Pancreas (tissue), 10 donors: Measurements from ENCODE around the gene TRAF2. TPM values are rescaled to one million over a fixed set of nuclear protein-coding genes. Genes with fewer than 3 reads are reported as not detected.

Source experiments
- ATAC-seq, 4 donors: fragments of 200-7000 bp; cut with Tn5 transposase; one replicate each; pipeline versions ENCODE4 v1.8.0 to v1.9.1; 2020; ENCODE audit warnings: mild to moderate bottlenecking in 4 of 4, moderate library complexity in 4 of 4
- DNase-seq, 6 donors: peaks; one replicate each; pipeline ENCODE4 v3.0.0-alpha.2; 2020
- FAIRE-seq: peaks from 2 replicates; lab custom pipeline; 2012; peaks lifted over from hg19 to GRCh38; lab: Jason Lieb, UNC
- H3K27ac ChIP-seq, 4 donors: fragments of 200-600 bp; sonication (generic); 1 replicate in 3 of 4; 2 replicates in 1 of 4; pipeline versions ENCODE4 v1.5.0 to v1.8.0; 2020
- H3K27me3 ChIP-seq, 4 donors: fragments of 200-600 bp; one replicate each; pipeline ENCODE4 v1.8.0; 2021
- H3K36me3 ChIP-seq, 3 donors: fragments of 200-600 bp; sonication (generic) in 1 of 3; one replicate each; pipeline versions ENCODE4 v1.5.0 to v1.8.0; 2020 to 2021
- H3K4me1 ChIP-seq, 3 donors: fragments of 200-600 bp; one replicate each; pipeline ENCODE4 v1.8.0; 2021
- H3K4me3 ChIP-seq, 4 donors: fragments of 200-600 bp; sonication (generic) in 2 of 4; one replicate each; pipeline versions ENCODE4 v1.5.0 to v1.8.0; 2020 to 2021
- H3K9me3 ChIP-seq, 4 donors: fragments of 200-600 bp; one replicate each; pipeline ENCODE4 v1.8.0; 2021
- WGBS, 2 donors: extraction: QIAGEN DNeasy Blood & Tissue Kit; methylation state at CpG; one replicate each; pipeline ENCODE4 v1.1.7; 2013; 5-methylcytosine and 5-hydroxymethylcytosine counted together
- intact Hi-C, 3 donors: fragments of 100-400 bp; cut with DNase I; formaldehyde crosslinking; loops; one replicate each; pipeline versions ENCODE4 v1.11.1 to v1.14.2; 2022
- polyA plus RNA-seq, 2 donors: library from polyadenylated mRNA; stranded (reverse); fragments of 200-250 nt; gene quantifications; one replicate each; pipeline ENCODE4 v1.2.3, GENCODE V29; 2013
- total RNA-seq, 6 donors: library from RNA; stranded (reverse); fragmentation: NEBNext Ultra II Directional in 4 of 6; extraction: Animal tissue kit (Norgen Biotek cat#: 25700) in 4 of 6; gene quantifications; one replicate each; pipeline versions ENCODE4 v1.2.1 to v1.2.4, GENCODE V29; 2021 to 2023
- TF ChIP-seq, protein P1 (sequence below), 4 donors: fragments of 200-600 bp; sonication (generic) in 3 of 4; IDR thresholded peaks; one replicate each; pipeline versions ENCODE4 v1.5.0 to v1.8.0; 2021; ENCODE audit warnings: antibody characterized with exemption in 4 of 4
- donor health status: healthy with polysubstance abuse.
- donor health status: DM: no; HTN: no; CAD: no; lungs with moderate emphysema.
- donor health status: DM: no; HTN: no; CAD: no.
- donor health status: control.
- donor health status: control.
- donor health status: Bipolar disorder and iron deficiency.
- donor health status: DM: yes; HTN: yes; CAD: no.
- donor health status: DM: no; HTN: no; CAD: no.
- donor health status: DM: no; HTN: no; CAD: no.
- donor health status: DM: yes; HTN: yes; CAD: no.

The TRAF2 gene
- total and polyA plus RNA-seq, 8 donors = 4.8 to 14.4 (median 8.2) TPM

- ATAC-seq (no peak), FAIRE-seq (no peak), DNase-seq (no peak)
- H3K36me3 ChIP-seq = no peaks in the 10 kb centered on the region
- H3K27me3 ChIP-seq = no peaks in the 10 kb centered on the region
- TF ChIP-seq, protein P1, sequence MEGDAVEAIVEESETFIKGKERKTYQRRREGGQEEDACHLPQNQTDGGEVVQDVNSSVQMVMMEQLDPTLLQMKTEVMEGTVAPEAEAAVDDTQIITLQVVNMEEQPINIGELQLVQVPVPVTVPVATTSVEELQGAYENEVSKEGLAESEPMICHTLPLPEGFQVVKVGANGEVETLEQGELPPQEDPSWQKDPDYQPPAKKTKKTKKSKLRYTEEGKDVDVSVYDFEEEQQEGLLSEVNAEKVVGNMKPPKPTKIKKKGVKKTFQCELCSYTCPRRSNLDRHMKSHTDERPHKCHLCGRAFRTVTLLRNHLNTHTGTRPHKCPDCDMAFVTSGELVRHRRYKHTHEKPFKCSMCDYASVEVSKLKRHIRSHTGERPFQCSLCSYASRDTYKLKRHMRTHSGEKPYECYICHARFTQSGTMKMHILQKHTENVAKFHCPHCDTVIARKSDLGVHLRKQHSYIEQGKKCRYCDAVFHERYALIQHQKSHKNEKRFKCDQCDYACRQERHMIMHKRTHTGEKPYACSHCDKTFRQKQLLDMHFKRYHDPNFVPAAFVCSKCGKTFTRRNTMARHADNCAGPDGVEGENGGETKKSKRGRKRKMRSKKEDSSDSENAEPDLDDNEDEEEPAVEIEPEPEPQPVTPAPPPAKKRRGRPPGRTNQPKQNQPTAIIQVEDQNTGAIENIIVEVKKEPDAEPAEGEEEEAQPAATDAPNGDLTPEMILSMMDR (IDR thresholded peaks at IDR 0.05) = no peak
- 91 to 95% methylated on average over 9 of the region's 9 CpGs for WGBS, 2 donors
- no peak overlapping the region for H3K4me3 ChIP-seq
- peaks cover 0 to 5% (median 4%) of the 10 kb centered on the region in 3 donors for H3K4me1 ChIP-seq
- no peak overlapping the region for H3K27ac ChIP-seq
- intact Hi-C loops = loop anchor here in 1 of 3 donors (5.0 kb wide), 1 partner anchor 60 kb away; no protein-coding TSS in a partner anchor
- H3K9me3 ChIP-seq = no peaks in the 10 kb centered on the region
These were observed 75.8 kb downstream of the TRAF2 start for GRCh38 chr9:136962163-136962562.

GRCh38 chr9:136962701-136963248 is 76.5 kb downstream of the TRAF2 start:
- ATAC-seq (no peak), DNase-seq (no peak), FAIRE-seq (no peak)
- no peak overlapping the region for H3K27ac ChIP-seq
- WGBS, 2 donors = 83 to 87% methylated on average over 11 of the region's 11 CpGs
- H3K36me3 ChIP-seq = no peaks in the 10 kb centered on the region
- peaks cover 0 to 5% (median 4%) of the 10 kb centered on the region in 3 donors for H3K4me1 ChIP-seq
- H3K9me3 ChIP-seq = no peaks in the 10 kb centered on the region
- H3K4me3 ChIP-seq = no peak overlapping the region
- TF ChIP-seq, protein P1 (IDR thresholded peaks at IDR 0.05) = no peak
- intact Hi-C loops = loop anchor here in 1 of 3 donors (5.0 kb wide), 1 partner anchor 60 kb away; no protein-coding TSS in a partner anchor
- no peaks in the 10 kb centered on the region for H3K27me3 ChIP-seq

- no peaks in the 10 kb centered on the region for H3K9me3 ChIP-seq
- H3K27ac ChIP-seq = no peak overlapping the region
- intact Hi-C loops = loop anchor here in 1 of 3 donors (5.0 kb wide), 1 partner anchor 59 kb away; no protein-coding TSS in a partner anchor
- WGBS, 2 donors = 89 to 92% methylated on average over 15 of the region's 15 CpGs
- no peaks in the 10 kb centered on the region for H3K27me3 ChIP-seq
- H3K4me3 ChIP-seq = no peak overlapping the region
- peaks cover 0 to 5% (median 4%) of the 10 kb centered on the region in 3 donors for H3K4me1 ChIP-seq
- H3K36me3 ChIP-seq = no peaks in the 10 kb centered on the region
- ATAC-seq (no peak), FAIRE-seq (no peak), DNase-seq (no peak)
- TF ChIP-seq, protein P1 (IDR thresholded peaks at IDR 0.05) = no peak
These were observed 77.0 kb downstream of the TRAF2 start for GRCh38 chr9:136963341-136963740.

- WGBS, 2 donors = 83 to 84% methylated on average over 12 of the region's 12 CpGs
- TF ChIP-seq, protein P1 (IDR thresholded peaks at IDR 0.05) = no peak
- no peak for ATAC-seq
These were observed 77.4 kb downstream of the TRAF2 start for GRCh38 chr9:136963751-136964150.

GRCh38 chr9:136964171-136964689 is 77.9 kb downstream of the TRAF2 start:
- peaks cover 0 to 5% (median 4%) of the 10 kb centered on the region in 3 donors for H3K4me1 ChIP-seq
- H3K27ac ChIP-seq = no peak overlapping the region
- H3K9me3 ChIP-seq = no peaks in the 10 kb centered on the region
- H3K27me3 ChIP-seq = no peaks in the 10 kb centered on the region
- intact Hi-C loops = loop anchor here in 1 of 3 donors (5.0 kb wide), 1 partner anchor 58 kb away; no protein-coding TSS in a partner anchor
- no peak overlapping the region for H3K4me3 ChIP-seq
- no peak for ATAC-seq
- no peaks in the 10 kb centered on the region for H3K36me3 ChIP-seq
- FAIRE-seq = no peak
- no peak for DNase-seq
- TF ChIP-seq, protein P1 (IDR thresholded peaks at IDR 0.05) = no peak
- WGBS, 2 donors = 70 to 76% methylated on average over 21 to 22 of the region's 22 CpGs

More at GRCh38 chr9:136963751-136964150, 77.4 kb downstream of the TRAF2 start:
- DNase-seq (no peak), FAIRE-seq (no peak)
- H3K36me3 ChIP-seq = no peaks in the 10 kb centered on the region
- H3K27ac ChIP-seq = no peak overlapping the region
- peaks cover 0 to 5% (median 4%) of the 10 kb centered on the region in 3 donors for H3K4me1 ChIP-seq
- no peak overlapping the region for H3K4me3 ChIP-seq
- intact Hi-C loops = loop anchor here in 1 of 3 donors (5.0 kb wide), 1 partner anchor 59 kb away; no protein-coding TSS in a partner anchor
- no peaks in the 10 kb centered on the region for H3K9me3 ChIP-seq
- no peaks in the 10 kb centered on the region for H3K27me3 ChIP-seq
